Astrocyte (in vitro differentiated cells and primary cell): ENCODE results near the gene PRAMEF1. TPM values are rescaled to one million over a fixed set of nuclear protein-coding genes. Genes with fewer than 3 reads are reported as not detected.

Source experiments
- DNase-seq: peaks from one replicate; pipeline ENCODE4 v3.0.0-alpha.2; 2010; ENCODE audit warnings: low read depth
- FAIRE-seq: peaks from 2 replicates; lab custom pipeline; 2011; peaks lifted over from hg19 to GRCh38; lab: Jason Lieb, UNC
- H2AFZ ChIP-seq: 2 replicates; pipeline ENCODE4 v1.6.0; 2012; ENCODE audit warnings: low read depth, low read length, inconsistent platforms
- H3K27ac ChIP-seq: 2 replicates; pipeline ENCODE4 v1.5.1; 2011; ENCODE audit warnings: low read depth, low read length, inconsistent platforms
- H3K27me3 ChIP-seq: 2 replicates; pipeline ENCODE4 v1.6.0; 2011; ENCODE audit warnings: low read length, inconsistent platforms; ENCODE audit not compliant: insufficient read depth
- H3K36me3 ChIP-seq: 2 replicates; pipeline ENCODE4 v1.5.1; 2011; ENCODE audit warnings: low read length, inconsistent platforms; ENCODE audit not compliant: insufficient read depth
- H3K4me1 ChIP-seq: 2 replicates; pipeline ENCODE4 v1.5.1; 2011; ENCODE audit warnings: low read length, inconsistent platforms; ENCODE audit not compliant: insufficient read depth
- H3K4me2 ChIP-seq: 2 replicates; pipeline ENCODE4 v1.6.0; 2012; ENCODE audit warnings: low read length, inconsistent platforms
- H3K4me3 ChIP-seq: 2 replicates; pipeline ENCODE4 v1.5.1; 2011; ENCODE audit warnings: low read depth, mild to moderate bottlenecking, low read length, inconsistent platforms; ENCODE audit not compliant: insufficient read depth
- H3K79me2 ChIP-seq: 2 replicates; pipeline ENCODE4 v1.6.0; 2012; ENCODE audit warnings: mild to moderate bottlenecking, low read length, inconsistent platforms; ENCODE audit not compliant: insufficient read depth
- H3K9ac ChIP-seq: 2 replicates; pipeline ENCODE4 v1.6.0; 2012; ENCODE audit warnings: mild to moderate bottlenecking, low read length, inconsistent platforms
- H3K9me3 ChIP-seq: 2 replicates; pipeline ENCODE4 v1.5.1; 2012; ENCODE audit warnings: low read depth, mild to moderate bottlenecking, low read length, inconsistent platforms; ENCODE audit not compliant: insufficient read depth
- H4K20me1 ChIP-seq: 2 replicates; pipeline ENCODE4 v1.6.0; 2012; ENCODE audit warnings: low read length, inconsistent platforms; ENCODE audit not compliant: insufficient read depth
- H3K27ac Mint-ChIP-seq: one replicate; pipeline ENCODE4 v1.8.0; 2021; ENCODE audit warnings: mild to moderate bottlenecking, mixed read lengths; ENCODE audit not compliant: unreplicated experiment
- H3K27me3 Mint-ChIP-seq: one replicate; pipeline ENCODE4 v1.8.0; 2021; ENCODE audit warnings: low read depth, mixed read lengths; ENCODE audit not compliant: unreplicated experiment
- H3K36me3 Mint-ChIP-seq: one replicate; pipeline ENCODE4 v1.8.0; 2021; ENCODE audit warnings: low read depth, mixed read lengths; ENCODE audit not compliant: unreplicated experiment
- H3K4me1 Mint-ChIP-seq: one replicate; pipeline ENCODE4 v1.8.0; 2021; ENCODE audit warnings: low read depth, mixed read lengths; ENCODE audit not compliant: unreplicated experiment
- H3K4me3 Mint-ChIP-seq: one replicate; pipeline ENCODE4 v1.8.0; 2021; ENCODE audit warnings: mild to moderate bottlenecking, moderate library complexity, mixed read lengths; ENCODE audit not compliant: unreplicated experiment
- H3K9me3 Mint-ChIP-seq: one replicate; pipeline ENCODE4 v1.8.0; 2021; ENCODE audit warnings: mild to moderate bottlenecking, mixed read lengths; ENCODE audit not compliant: unreplicated experiment
- CTCF ChIP-seq: IDR thresholded peaks from 2 replicates; pipeline ENCODE4 v1.5.1; 2011; ENCODE audit warnings: low read depth, mild to moderate bottlenecking, inconsistent platforms, low read length, moderate library complexity; ENCODE audit not compliant: insufficient read depth
- EZH2 ChIP-seq: IDR thresholded peaks from 2 replicates; pipeline ENCODE4 v1.6.1; 2012; ENCODE audit warnings: mild to moderate bottlenecking, low read length, inconsistent platforms; ENCODE audit not compliant: insufficient read depth
- total RNA-seq: library from RNA; stranded (reverse); gene quantifications from 2 replicates; pipeline ENCODE4 v1.2.1, GENCODE V29; 2021

Gene PRAMEF1
- total RNA-seq, 1 donor from 2014 or later = not detected

GRCh38 chr1:12775443-12775842 lies 15.8 kb upstream of the PRAMEF1 start:
- Mint-ChIP-seq H3K36me3 (peaks cover 3% of the 10 kb centered on the region), H3K4me3 (no peak overlapping the region), H3K27ac (no peak overlapping the region), H3K4me1 (no peaks in the 10 kb centered on the region), H3K27me3 (peaks cover 24% of the 10 kb centered on the region), H3K9me3 (peaks cover 6% of the 10 kb centered on the region)
- H3K9ac ChIP-seq = no peak overlapping the region
- H3K27ac ChIP-seq = no peak overlapping the region
- no peaks in the 10 kb centered on the region for H3K4me1 ChIP-seq
- no peak for DNase-seq
- TF ChIP-seq EZH2 = no peak
- no peak for TF ChIP-seq CTCF
- FAIRE-seq = no peak
- no peaks in the 10 kb centered on the region for H4K20me1 ChIP-seq
- no peaks in the 10 kb centered on the region for H3K79me2 ChIP-seq
- H3K27me3 ChIP-seq = no peaks in the 10 kb centered on the region
- no peak overlapping the region for H3K4me3 ChIP-seq
- H2AFZ ChIP-seq = no peak overlapping the region
- H3K36me3 ChIP-seq = no peaks in the 10 kb centered on the region
- no peak overlapping the region for H3K4me2 ChIP-seq
- no peaks in the 10 kb centered on the region for H3K9me3 ChIP-seq

- DNase-seq = no peak
- Mint-ChIP-seq H3K36me3 (peaks cover 3% of the 10 kb centered on the region), H3K27ac (no peak overlapping the region), H3K4me1 (no peaks in the 10 kb centered on the region), H3K27me3 (peaks cover 12% of the 10 kb centered on the region), H3K4me3 (no peak overlapping the region), H3K9me3 (peaks cover 6% of the 10 kb centered on the region)
- H3K4me3 ChIP-seq = no peak overlapping the region
- TF ChIP-seq CTCF (no peak), EZH2 (no peak)
- no peaks in the 10 kb centered on the region for H3K4me1 ChIP-seq
- H3K27me3 ChIP-seq = no peaks in the 10 kb centered on the region
- H4K20me1 ChIP-seq = no peaks in the 10 kb centered on the region
- no peak overlapping the region for H3K4me2 ChIP-seq
- no peaks in the 10 kb centered on the region for H3K36me3 ChIP-seq
- no peak overlapping the region for H3K9ac ChIP-seq
- FAIRE-seq = no peak
- no peak overlapping the region for H2AFZ ChIP-seq
- H3K79me2 ChIP-seq = no peaks in the 10 kb centered on the region
- no peak overlapping the region for H3K27ac ChIP-seq
- H3K9me3 ChIP-seq = no peaks in the 10 kb centered on the region
Measured at GRCh38 chr1:12776801-12777557, 14.2 kb upstream of the PRAMEF1 start.

- Histone ChIP-seq H3K4me1 (no peaks in the 10 kb centered on the region), H3K9ac (no peak overlapping the region), H3K9me3 (no peaks in the 10 kb centered on the region), H3K27me3 (no peaks in the 10 kb centered on the region), H3K4me3 (no peak overlapping the region), H4K20me1 (no peaks in the 10 kb centered on the region), H2AFZ (no peak overlapping the region), H3K27ac (no peak overlapping the region), H3K79me2 (no peaks in the 10 kb centered on the region), H3K4me2 (no peak overlapping the region), H3K36me3 (no peaks in the 10 kb centered on the region)
- Mint-ChIP-seq H3K9me3 (peaks cover 6% of the 10 kb centered on the region), H3K27me3 (peaks cover 12% of the 10 kb centered on the region), H3K4me3 (no peak overlapping the region), H3K27ac (no peak overlapping the region), H3K4me1 (no peaks in the 10 kb centered on the region), H3K36me3 (peaks cover 3% of the 10 kb centered on the region)
- no peak for TF ChIP-seq EZH2
- no peak for TF ChIP-seq CTCF
- DNase-seq (no peak), FAIRE-seq (no peak)
Measured at GRCh38 chr1:12778061-12778460, 13.1 kb upstream of the PRAMEF1 start.
